GM12865 (cell line): ENCODE measurements around the gene FBXO28.

Experiments
- DNase-seq: peaks from one replicate; pipeline ENCODE4 v3.0.0; 2010; ENCODE audit warnings: low read depth
- H3K4me3 ChIP-seq: 2 replicates; pipeline ENCODE4 v1.5.1; 2011; ENCODE audit warnings: mild to moderate bottlenecking, low read depth, low read length, control low read depth
- TF ChIP-seq, protein P1 (sequence below): IDR thresholded peaks from 2 replicates; pipeline ENCODE4 v1.5.1; 2011; ENCODE audit warnings: low read length, control low read depth, low read depth, inconsistent platforms; ENCODE audit not compliant: insufficient read depth; ENCODE audit errors: missing control alignments

FBXO28 gene

DNA sequence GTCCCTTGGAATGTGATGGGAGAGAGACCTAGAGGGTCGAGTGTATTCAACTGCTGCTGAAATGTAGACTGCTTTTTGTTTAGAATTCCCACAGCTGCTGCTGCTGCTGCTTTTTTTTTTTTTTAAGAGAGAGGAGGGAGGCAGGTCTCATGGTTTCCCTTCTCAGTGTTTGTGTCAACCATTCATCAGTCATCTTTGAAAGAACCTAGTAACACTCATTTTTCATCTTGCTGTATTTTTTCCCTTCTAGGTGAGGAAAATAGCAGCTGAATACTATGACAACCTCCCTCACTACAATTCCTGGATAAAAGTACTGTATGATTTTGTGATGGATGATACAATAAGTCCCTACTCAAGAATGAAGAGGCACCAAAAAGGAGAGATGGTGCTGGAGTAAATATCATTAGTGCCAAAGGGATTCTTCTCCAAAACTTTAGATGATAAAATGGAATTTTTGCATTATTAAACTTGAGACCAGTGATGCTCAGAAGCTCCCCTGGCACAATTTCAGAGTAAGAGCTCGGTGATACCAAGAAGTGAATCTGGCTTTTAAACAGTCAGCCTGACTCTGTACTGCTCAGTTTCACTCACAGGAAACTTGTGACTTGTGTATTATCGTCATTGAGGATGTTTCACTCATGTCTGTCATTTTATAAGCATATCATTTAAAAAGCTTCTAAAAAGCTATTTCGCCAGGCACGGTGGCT, 78.3 kb downstream of the FBXO28 start:
- H3K4me3 ChIP-seq = no peak overlapping the region
- TF ChIP-seq, protein P1, sequence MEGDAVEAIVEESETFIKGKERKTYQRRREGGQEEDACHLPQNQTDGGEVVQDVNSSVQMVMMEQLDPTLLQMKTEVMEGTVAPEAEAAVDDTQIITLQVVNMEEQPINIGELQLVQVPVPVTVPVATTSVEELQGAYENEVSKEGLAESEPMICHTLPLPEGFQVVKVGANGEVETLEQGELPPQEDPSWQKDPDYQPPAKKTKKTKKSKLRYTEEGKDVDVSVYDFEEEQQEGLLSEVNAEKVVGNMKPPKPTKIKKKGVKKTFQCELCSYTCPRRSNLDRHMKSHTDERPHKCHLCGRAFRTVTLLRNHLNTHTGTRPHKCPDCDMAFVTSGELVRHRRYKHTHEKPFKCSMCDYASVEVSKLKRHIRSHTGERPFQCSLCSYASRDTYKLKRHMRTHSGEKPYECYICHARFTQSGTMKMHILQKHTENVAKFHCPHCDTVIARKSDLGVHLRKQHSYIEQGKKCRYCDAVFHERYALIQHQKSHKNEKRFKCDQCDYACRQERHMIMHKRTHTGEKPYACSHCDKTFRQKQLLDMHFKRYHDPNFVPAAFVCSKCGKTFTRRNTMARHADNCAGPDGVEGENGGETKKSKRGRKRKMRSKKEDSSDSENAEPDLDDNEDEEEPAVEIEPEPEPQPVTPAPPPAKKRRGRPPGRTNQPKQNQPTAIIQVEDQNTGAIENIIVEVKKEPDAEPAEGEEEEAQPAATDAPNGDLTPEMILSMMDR = no peak
- peak; percentile 50 for DNase-seq

DNA sequence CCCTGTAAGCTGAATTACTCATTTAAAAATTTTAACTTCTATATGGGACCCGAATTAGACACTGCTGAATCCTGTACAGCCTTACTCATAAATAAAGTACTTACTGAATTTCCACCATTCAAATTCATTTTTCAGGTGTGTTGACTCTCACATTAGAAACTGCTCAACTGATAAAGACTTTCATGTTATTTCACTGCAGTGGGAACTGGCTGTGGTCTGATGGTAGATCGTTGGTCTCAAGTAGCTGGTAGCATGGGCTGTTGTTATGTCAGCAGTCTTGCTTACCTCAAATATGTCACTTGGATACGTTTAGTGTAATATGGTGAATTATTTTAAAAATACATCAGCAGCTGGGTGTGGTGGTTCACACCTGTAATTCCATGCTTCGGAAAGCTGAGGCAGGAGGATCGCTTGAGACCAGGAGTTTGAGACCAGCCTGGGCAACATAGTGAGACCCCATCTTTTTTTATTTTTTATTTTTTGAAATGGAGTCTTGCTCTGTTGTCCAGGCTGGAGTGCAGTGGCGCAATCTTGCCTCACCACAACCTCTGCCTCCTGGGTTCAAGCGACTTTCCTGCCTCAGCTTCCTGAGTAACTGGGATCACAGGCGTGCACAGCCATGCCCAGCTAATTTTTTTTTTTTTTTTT, 79.5 kb downstream of the FBXO28 start:
- TF ChIP-seq, protein P1 = no peak
- no peak overlapping the region for H3K4me3 ChIP-seq
- DNase-seq = no peak

DNA sequence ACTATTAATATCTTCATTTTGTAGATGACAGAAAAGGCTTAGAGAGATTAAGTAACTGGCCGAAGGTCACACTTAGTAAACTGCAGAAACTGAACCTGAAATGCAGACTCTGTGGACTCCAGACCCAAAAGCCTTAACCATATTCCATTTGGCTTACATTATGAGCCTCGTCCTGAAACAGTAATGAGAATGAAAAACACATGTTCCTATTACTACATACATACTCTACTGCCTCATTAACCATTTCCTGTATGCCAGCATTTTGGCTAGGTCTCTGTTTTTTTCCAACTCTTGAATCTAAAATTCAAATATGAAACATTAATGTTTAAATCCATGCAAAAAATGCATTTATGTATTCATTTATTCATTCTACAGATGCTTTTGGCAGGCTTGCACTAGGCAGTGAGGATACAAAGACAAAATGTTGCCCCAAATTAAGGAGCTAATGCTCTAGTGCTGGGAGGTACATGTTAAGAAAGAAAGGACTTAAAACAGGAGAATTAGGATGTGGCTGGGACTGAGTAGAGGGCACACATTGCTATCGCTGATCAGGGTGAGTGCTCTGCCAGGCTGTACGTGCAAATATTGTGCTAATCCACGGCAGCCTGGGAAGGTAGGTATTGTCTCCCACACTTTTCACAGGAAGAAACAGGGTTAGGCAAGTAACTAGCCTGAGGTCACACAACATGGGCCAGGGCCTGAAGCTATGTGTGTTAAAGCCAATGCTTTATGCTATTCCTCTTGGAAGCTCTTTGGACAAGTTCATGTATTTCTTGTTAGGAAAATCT, 83.1 kb downstream of the FBXO28 start:
- DNase-seq = no peak
- H3K4me3 ChIP-seq = no peak overlapping the region
- TF ChIP-seq, protein P1 = no peak

DNA sequence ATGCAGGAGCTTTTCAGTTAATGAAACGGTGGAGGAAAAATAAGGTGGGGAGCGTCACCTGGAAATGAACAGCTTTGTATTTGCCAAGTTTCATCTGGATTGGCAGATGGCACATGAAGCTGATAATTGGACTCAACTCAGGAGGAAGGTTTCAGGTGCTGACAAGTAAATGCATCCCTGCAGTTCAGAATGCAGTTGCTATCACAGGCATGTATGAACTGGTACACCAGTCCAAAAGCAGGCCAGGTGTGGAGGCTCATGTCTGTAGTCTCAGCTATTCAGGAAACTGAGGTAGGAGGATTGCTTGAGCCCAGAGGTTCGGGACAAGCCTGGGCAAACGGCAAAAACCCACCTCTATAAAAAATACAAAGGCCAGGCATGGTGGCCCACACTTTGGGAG, 84.7 kb downstream of the FBXO28 start:
- no peak overlapping the region for H3K4me3 ChIP-seq
- DNase-seq = no peak
- TF ChIP-seq, protein P1 = no peak

DNA sequence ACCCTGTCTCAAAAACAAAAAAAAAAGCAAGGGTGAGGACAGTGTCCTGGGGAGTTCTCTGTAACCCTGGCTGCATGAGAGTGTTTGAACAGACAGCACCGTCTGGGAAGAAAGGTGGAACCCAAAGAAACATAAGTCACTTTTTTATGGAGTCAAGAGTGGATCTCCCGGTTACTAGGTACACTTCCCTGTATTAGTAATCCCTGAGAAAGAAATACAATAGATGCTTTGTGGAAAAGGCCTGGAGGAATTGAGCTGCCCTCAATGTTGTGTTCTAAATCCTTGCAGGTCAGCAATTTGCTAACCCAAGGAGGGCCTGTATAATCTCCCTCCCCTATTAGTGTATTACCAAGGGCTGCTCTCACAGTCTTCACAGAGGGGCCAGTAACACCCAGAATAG, 85.8 kb downstream of the FBXO28 start:
- TF ChIP-seq, protein P1 = no peak
- DNase-seq = no peak
- H3K4me3 ChIP-seq = no peak overlapping the region

DNA sequence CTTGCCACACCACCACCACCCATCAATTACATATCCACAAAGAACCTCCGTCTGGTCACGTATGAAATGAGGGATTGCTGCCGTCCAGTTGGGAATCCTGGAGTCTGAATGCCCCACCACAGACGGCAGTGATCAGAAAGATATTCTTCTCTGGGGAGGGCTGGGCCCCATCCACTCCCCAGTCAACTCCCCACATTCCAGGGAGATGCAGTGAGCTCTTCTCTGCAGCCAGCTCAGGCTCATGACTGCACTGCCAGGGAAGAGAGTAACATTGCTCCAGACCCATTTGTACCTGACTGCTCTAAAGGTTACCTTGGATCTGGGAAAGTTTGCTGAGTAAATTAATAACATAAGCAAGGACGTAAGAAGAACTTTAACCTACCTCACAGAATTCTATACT, 87.5 kb downstream of the FBXO28 start:
- DNase-seq = no peak
- H3K4me3 ChIP-seq = no peak overlapping the region
- TF ChIP-seq, protein P1 = no peak
